Testis (tissue), 3 donors: ENCODE measurements around the gene PXMP2. TPM values are rescaled to one million over a fixed set of nuclear protein-coding genes. Genes with fewer than 3 reads are reported as not detected.

ENCODE experiments used
- DNase-seq: peaks from one replicate; pipeline ENCODE4 v3.0.0-alpha.2; 2019
- H3K27ac ChIP-seq, 2 donors: fragments of 200-600 bp; sonication (generic); one replicate each; pipeline ENCODE4 v1.5.1; 2019
- H3K27me3 ChIP-seq: fragments of 200-600 bp; sonication (generic); one replicate; pipeline ENCODE4 v1.5.1; 2019
- H3K36me3 ChIP-seq: fragments of 200-600 bp; sonication (generic); one replicate; pipeline ENCODE4 v1.5.1; 2017; ENCODE audit warnings: low read depth; ENCODE audit errors: missing control alignments
- H3K4me1 ChIP-seq: fragments of 200-600 bp; sonication (generic); one replicate; pipeline ENCODE4 v1.5.1; 2019
- H3K4me3 ChIP-seq, 2 donors: fragments of 200-600 bp; sonication (generic); one replicate each; pipeline ENCODE4 v1.5.1; 2017 to 2019
- H3K9me3 ChIP-seq: fragments of 200-600 bp; sonication (generic); one replicate; pipeline ENCODE4 v1.5.1; 2017
- CTCF ChIP-seq, 3 experiments: fragments of 450-650 bp in 2 of 3; fragments of 200-600 bp in 1 of 3; sonication (generic) in 1 of 3; IDR thresholded peaks; one replicate each; pipeline ENCODE4 v1.5.1; 2016 to 2019; ENCODE audit warnings: antibody characterized with exemption in 3 of 3, mild to moderate bottlenecking in 2 of 3, moderate library complexity in 1 of 3
- POLR2A ChIP-seq: fragments of 450-650 bp; IDR thresholded peaks from one replicate; pipeline ENCODE4 v1.6.1; 2017; ENCODE audit warnings: antibody characterized with exemption, mild to moderate bottlenecking, moderate library complexity
- WGBS, 2 donors: methylation state at CpG; one replicate each; pipeline ENCODE4 v1.1.5; 2018; 5-methylcytosine and 5-hydroxymethylcytosine counted together
- intact Hi-C: fragments of 100-400 bp; cut with DNase I; formaldehyde crosslinking; loops from one replicate; pipeline ENCODE4 v1.15.1; 2023; ENCODE audit warnings: low total_unique reads
- polyA plus RNA-seq: library from polyadenylated mRNA; stranded (reverse); fragments of 350-450 nt; fragmentation: Illumina TruSeq; extraction: RNeasy Lipid Tissue Mini Kit (QIAGEN cat#74804); gene quantifications from one replicate; pipeline ENCODE4 v1.2.3, GENCODE V29; 2014; ENCODE audit warnings: low read depth, low replicate concordance; ENCODE audit not compliant: insufficient read depth
- total RNA-seq, 2 donors: library from RNA; depleted of rRNA; stranded (reverse); fragments of >200 nt; gene quantifications; one replicate each; pipeline ENCODE4 v1.2.3, GENCODE V29; 2016

The PXMP2 gene
- total and polyA plus RNA-seq, 3 donors from 2014 or later = 13.5 to 26.5 (median 16.0) TPM

GRCh38 chr12:132675757-132676432 lies 11.5 kb upstream of the PXMP2 start:
- Histone ChIP-seq H3K4me1 (no peaks in the 10 kb centered on the region), H3K9me3 (no peaks in the 10 kb centered on the region), H3K27me3 (no peaks in the 10 kb centered on the region), H3K36me3 (no peaks in the 10 kb centered on the region), H3K27ac (no peak overlapping the region), H3K4me3 (no peak overlapping the region)
- WGBS, 2 donors = 97% methylated on average over 14 of the region's 14 CpGs
- intact Hi-C loops = no loop called here
- no peak for DNase-seq
- TF ChIP-seq POLR2A (no peak), CTCF (IDR thresholded peaks at IDR 0.05) (no peak)

- WGBS, 2 donors = 90 to 95% methylated on average over 9 of the region's 9 CpGs
- Histone ChIP-seq H3K27ac (no peak overlapping the region), H3K4me1 (no peaks in the 10 kb centered on the region), H3K4me3 (no peak overlapping the region), H3K9me3 (no peaks in the 10 kb centered on the region), H3K36me3 (no peaks in the 10 kb centered on the region), H3K27me3 (no peaks in the 10 kb centered on the region)
- intact Hi-C loops = no loop called here
- no peak for DNase-seq
- no peak for TF ChIP-seq CTCF (IDR thresholded peaks at IDR 0.05)
- no peak for TF ChIP-seq POLR2A
Observed at GRCh38 chr12:132677492-132677891, 9.9 kb upstream of the PXMP2 start.

GRCh38 chr12:132685400-132685799 lies 2.0 kb upstream of the PXMP2 start:
- H3K9me3 ChIP-seq = no peaks in the 10 kb centered on the region
- DNase-seq = no peak
- H3K36me3 ChIP-seq = no peaks in the 10 kb centered on the region
- intact Hi-C loops = no loop called here
- H3K4me3 ChIP-seq = no peak overlapping the region
- peaks cover 7% of the 10 kb centered on the region for H3K4me1 ChIP-seq
- no peaks in the 10 kb centered on the region for H3K27me3 ChIP-seq
- no peak overlapping the region for H3K27ac ChIP-seq
- WGBS, 2 donors = 50 to 65% methylated on average over 5 of the region's 5 CpGs
- TF ChIP-seq POLR2A (no peak), CTCF (IDR thresholded peaks at IDR 0.05) (no peak)

GRCh38 chr12:132686825-132687210 lies 569 bp upstream of the PXMP2 start:
- TF ChIP-seq CTCF (IDR thresholded peaks at IDR 0.05) = no peak
- no peak for TF ChIP-seq POLR2A
- Histone ChIP-seq H3K4me1 (peaks cover 7% of the 10 kb centered on the region), H3K27ac (peak overlapping the region in 1 of 2 donors; percentile 72), H3K9me3 (no peaks in the 10 kb centered on the region), H3K4me3 (peak overlapping the region; percentile 66 to 86), H3K36me3 (no peaks in the 10 kb centered on the region), H3K27me3 (no peaks in the 10 kb centered on the region)
- DNase-seq = no peak
- intact Hi-C loops = no loop called here
- WGBS, 2 donors = 1% methylated on average over 39 of the region's 55 CpGs; no CpG with 5 or more reads in 1 of the 2 donors

- no peak for DNase-seq
- Histone ChIP-seq H3K27me3 (no peaks in the 10 kb centered on the region), H3K4me1 (peaks cover 7% of the 10 kb centered on the region), H3K27ac (no peak overlapping the region), H3K4me3 (no peak overlapping the region), H3K9me3 (no peaks in the 10 kb centered on the region), H3K36me3 (no peaks in the 10 kb centered on the region)
- intact Hi-C loops = no loop called here
- WGBS, 2 donors = 55 to 76% methylated on average over 18 of the region's 18 CpGs
- TF ChIP-seq CTCF (IDR thresholded peaks at IDR 0.05) = no peak
- no peak for TF ChIP-seq POLR2A
Observed at GRCh38 chr12:132689227-132689626, 1.8 kb downstream of the PXMP2 start.
